HG03095 (cell line): ENCODE results near the gene SLC4A2.
"Not testable (repeated sequence)": the region's sequence is repeated elsewhere in the genome, so short reads cannot be mapped to it uniquely, and the experiment has no call there.

Experiments used
- ATAC-seq: cut with Tn5 transposase; IDR thresholded peaks from one replicate; pipeline ENCODE4 v1.9.1; 2021; ENCODE audit warnings: moderate library complexity; ENCODE audit not compliant: unreplicated experiment

SLC4A2 gene

GRCh38 chr7:151040616-151041375 is 18.6 kb upstream of the SLC4A2 start:
- ATAC-seq: no peak

DNA sequence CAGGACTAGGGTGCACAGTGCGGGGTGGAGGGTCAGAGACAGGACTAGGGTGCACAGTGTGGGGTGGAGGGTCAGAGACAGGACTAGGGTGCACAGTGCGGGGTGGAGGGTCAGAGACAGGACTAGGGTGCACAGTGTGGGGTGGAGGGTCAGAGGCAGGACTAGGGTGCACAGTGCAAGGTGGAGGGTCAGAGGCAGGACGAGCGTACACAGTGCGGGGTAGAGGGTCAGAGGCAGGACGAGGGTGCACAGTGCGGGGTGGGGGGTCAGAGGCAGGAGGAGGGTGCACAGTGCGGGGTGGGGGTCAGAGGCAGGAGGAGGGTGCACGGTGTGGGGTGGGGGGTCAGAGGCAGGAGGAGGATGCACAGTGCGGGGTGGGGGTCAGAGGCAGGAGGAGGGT is 15.9 kb upstream of the SLC4A2 start:
- not testable (repeated sequence) for ATAC-seq

- ATAC-seq: no peak
Observed at GRCh38 chr7:151043959-151044358, 15.4 kb upstream of the SLC4A2 start.

- ATAC-seq: no peak
Observed at GRCh38 chr7:151045262-151045661, 14.1 kb upstream of the SLC4A2 start.

GRCh38 chr7:151045967-151046366 is 13.4 kb upstream of the SLC4A2 start:
- ATAC-seq: no peak

DNA sequence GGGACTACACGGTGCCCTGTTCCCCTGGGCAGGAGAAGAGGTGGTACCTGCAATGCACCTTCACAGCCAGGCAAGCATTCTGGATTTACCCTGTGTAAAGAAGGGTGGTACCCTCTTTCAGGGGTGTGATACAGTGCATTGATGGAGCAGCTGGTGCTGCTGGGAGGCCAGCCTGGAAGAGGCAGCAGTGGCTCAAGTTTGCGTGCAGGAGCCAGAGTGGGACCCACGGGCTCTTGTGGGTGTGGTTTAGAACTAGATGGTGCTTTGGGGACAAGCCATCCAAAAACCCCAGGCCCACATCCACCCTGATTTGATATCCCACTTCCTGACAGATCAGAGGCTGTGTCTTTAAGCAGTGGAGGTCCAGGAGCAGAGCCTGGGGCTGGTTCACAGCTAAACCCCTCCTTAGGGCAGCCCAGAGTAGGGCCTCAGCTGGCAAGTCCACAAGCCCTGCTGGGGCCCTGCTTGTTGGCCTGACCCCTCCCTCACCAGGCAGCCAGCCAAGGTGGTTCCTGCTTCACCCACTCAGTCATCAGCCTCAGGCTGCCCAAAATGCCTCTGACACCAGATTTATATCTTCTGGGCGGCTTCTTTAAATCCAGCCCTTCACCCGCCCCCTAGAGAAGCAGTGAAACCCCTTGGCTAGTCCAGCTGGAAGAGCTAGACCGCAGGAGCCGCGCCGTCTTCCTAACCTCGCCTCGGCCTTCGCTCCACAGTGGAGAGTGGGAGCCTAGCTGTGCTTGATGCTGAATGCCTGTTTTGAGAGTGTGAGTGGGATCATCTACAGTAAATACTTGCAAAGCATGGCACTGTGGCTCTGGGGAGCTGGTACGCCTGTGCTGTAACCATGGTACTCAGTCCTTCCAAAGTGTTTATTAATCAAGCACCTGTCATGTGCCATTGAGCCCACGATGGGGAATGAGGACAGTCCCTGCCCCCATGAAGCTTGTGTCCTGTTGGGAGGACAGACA is 12.5 kb upstream of the SLC4A2 start:
- ATAC-seq: no peak

GRCh38 chr7:151047976-151048815 is 11.2 kb upstream of the SLC4A2 start, which contains the start of gene ASIC3:
Gene ASIC3, plus strand, starts transcription at chr7:151048531. Its CDS starts 355 bp downstream, at chr7:151048886.
- no peak for ATAC-seq

DNA sequence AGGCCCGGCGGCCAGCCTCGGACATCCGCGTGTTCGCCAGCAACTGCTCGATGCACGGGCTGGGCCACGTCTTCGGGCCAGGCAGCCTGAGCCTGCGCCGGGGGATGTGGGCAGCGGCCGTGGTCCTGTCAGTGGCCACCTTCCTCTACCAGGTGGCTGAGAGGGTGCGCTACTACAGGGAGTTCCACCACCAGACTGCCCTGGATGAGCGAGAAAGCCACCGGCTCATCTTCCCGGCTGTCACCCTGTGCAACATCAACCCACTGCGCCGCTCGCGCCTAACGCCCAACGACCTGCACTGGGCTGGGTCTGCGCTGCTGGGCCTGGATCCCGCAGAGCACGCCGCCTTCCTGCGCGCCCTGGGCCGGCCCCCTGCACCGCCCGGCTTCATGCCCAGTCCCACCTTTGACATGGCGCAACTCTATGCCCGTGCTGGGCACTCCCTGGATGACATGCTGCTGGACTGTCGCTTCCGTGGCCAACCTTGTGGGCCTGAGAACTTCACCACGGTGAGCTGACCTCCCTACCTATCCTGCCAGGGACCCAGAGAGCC is 10.4 kb upstream of the SLC4A2 start:
- no peak for ATAC-seq

DNA sequence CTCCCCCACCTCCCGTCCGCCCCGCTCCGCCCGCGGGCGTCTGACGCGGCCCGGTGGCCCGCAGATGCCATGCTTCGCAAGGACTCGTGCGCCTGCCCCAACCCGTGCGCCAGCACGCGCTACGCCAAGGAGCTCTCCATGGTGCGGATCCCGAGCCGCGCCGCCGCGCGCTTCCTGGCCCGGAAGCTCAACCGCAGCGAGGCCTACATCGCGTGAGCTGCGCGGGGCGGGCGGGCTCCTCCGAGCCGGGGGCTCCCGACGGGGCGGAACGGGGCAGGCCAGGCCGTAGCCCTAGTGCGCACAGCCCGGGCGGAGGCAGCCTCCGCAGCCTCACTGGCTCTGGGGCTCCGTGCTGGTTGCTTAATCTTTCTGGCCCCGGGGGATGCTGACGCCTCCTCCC is 8.3 kb upstream of the SLC4A2 start:
- ATAC-seq: no peak

DNA sequence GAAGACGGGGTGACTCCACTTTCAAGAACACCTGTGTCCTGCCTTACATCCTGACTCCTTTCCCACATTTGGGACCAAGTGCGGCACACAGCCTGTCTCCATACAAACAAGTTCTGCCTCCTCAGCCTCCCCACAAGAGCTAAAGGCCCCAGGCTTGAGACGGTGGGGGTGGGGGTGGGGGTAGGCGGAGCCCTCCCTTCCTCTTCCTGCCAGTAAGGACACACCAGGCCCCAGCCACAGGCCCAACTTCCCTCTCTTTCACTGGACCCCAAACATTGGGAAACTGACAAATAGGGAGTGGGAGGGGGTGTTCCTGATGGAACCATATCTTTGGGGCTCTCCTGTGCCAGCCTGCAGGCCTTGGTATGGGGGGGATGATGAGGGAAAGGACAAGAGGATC is 6.3 kb upstream of the SLC4A2 start:
- ATAC-seq: no peak

DNA sequence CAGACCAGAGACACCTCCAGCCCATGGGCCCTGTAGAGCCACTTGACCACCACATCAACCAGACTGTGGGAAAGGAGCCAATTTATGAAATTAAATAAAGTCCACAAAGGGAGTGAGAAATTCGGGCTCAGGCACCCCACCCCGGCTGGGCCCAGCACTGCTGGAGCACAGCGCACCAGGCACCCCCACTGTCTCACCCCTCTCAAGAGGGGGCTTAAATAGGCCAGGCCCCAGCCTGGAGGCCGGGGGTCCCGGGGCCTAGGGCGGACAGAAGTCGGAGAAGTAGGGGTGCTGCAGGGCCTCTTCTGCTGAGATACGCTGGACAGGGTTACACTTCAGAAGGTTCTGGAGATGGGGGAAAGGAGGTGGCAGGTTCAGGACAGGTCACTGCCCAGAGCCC is 5.6 kb upstream of the SLC4A2 start:
- ATAC-seq: no peak

DNA sequence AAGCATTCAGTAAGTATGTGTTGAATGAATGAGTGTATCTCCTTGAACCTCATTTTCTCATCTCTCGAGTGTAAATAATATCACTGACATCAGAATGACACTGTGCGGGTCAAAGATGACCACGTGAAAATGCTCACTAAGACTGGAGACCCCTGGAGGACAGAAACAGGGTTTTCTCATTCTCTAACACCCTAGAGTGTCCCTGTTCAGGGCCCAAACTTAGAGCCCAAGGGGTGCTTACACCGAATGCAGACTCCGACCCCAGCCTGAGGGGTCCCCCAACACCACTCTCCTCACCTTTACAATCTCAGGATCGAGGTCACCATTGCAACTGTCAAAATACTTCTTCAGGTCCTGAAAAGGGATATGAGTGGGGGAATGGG is 3.1 kb upstream of the SLC4A2 start:
- ATAC-seq: no peak

- no peak for ATAC-seq
Observed at GRCh38 chr7:151056666-151057505, 2.5 kb upstream of the SLC4A2 start.

DNA sequence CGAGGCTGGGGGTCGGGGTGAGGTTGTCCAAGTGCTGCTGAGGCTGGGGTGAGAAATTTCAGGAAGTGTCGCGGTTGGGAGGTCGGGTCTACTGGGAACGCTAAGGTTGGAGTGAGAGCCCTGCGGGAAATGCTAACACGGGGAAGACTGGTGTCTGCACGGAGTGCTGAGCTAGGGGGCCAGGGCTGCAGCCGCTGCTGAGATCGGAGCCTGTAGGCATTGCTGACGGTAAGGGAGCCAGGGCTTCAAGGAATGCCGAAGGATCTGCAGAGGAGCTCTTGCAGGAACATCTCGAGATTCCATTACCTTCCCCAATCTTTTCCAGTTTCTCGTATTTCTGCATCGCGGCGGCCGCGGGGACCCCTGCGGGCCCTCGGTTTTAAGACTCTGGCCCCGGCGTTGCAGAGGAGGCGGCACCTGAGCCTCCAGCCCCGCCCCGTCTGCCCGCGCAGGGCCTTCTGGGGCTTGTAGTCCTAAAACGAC is 1.8 kb upstream of the SLC4A2 start, which contains the start of gene CDK5:
CDK5 (minus strand) TSS at position 392 of the 483 bp plus-strand sequence; CDS start at position 343, 49 bp downstream.
- peak; percentile 3 for ATAC-seq

DNA sequence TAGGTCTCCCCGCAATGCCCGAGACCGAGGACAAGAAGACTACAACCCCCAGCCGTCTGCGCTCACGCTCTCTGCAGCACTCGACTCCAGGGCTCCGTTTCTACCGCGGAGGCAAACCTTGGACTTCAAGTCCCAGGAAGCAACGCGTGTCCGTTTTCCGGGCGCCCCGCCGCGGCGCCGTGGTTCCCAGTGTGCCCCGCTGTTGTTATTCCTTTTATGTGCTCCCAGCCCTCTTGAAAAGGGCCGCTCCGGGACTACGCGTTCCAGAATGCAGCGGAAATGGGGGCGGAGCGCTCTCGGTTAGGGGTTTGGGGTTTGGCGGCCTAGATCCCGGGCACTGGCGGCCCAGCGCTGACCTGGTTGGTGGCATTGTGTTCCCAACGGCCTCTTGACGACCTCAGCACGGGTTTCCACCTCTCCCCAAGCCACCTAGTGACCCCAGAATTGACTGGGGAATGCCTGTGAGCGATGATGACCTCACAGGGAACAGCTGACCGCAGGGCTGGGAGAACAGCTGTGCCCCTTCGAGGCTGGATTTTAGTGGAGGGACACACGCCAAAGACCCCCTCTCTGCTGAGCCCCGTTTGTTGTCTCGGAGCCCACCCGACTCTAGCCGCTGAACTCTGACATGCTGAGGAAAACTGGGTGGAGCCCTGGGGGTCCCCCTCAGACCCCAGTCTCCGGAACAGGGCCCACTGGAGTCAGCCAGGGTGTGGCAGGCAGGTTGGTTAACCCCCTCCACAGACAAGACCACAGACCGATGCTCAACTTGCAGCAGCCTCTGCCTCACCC is 1.2 kb upstream of the SLC4A2 start:
- ATAC-seq: peak; percentile 89

DNA sequence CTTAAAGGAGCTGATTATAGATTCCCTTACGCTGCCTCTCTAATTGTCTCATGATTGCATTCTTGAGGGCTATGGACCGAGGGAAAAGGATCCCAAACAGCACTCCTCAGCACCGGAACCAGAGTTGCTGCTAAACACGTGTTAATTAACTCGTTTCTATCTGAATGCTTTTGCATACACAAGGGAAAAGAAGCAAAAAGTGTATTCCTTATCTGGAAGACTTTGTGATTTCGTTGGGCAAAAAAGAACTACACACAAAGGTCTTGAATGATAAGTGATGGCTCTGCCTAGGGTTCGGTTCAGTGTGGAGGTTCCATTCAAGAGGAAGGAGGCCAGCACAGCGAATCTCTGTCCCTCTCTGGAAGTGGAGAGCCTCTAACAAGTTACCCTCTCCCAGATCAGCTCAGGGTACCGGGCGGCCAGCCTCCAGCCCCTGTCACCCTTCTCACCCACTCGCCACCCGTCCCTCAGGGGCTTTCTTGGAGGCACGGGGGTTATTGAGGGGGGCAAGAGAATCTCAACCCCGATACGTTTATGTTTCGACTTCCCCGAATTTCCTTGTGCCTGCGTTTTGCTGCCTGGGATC is 515 bp upstream of the SLC4A2 start:
- no peak for ATAC-seq

GRCh38 chr7:151060113-151060415 is 675 bp downstream of the SLC4A2 start:
- ATAC-seq: no peak

- ATAC-seq: no peak
Observed at GRCh38 chr7:151060416-151061212, 1.2 kb downstream of the SLC4A2 start.
